OCI-LY1 (cell line): ENCODE results near the gene ACSL4.

Source experiments
- CTCF ChIP-seq: fragments of 200-600 bp; sonication (generic), shearing (Covaris generic); IDR thresholded peaks from 2 replicates; pipeline ENCODE4 v1.5.1; 2017; ENCODE audit warnings: mild to moderate bottlenecking, antibody characterized with exemption, low read length, moderate library complexity, mixed read lengths
- EZH2 ChIP-seq: fragments of 200-600 bp; sonication (generic), shearing (Covaris generic); IDR thresholded peaks from 2 replicates; pipeline ENCODE4 v1.8.0; 2017; ENCODE audit warnings: borderline replicate concordance, mixed run types, mild to moderate bottlenecking, antibody characterized with exemption, low read length, moderate library complexity, mixed read lengths

- TF ChIP-seq CTCF (peak; percentile 45), EZH2 (no peak)
These were observed 97.9 kb downstream of the ACSL4 start for GRCh38 chrX:109635146-109635545.
